AG04450 (cell line): ENCODE measurements around the gene RCAN2. TPM values are rescaled to one million over a fixed set of nuclear protein-coding genes. Genes with fewer than 3 reads are reported as not detected.

Experiments used
- CTCF ChIA-PET: fragments of 300-600, 350-600 bp; formaldehyde crosslinking; extraction: SDS; loops from one replicate; lab custom pipeline; 2022; ENCODE audit warnings: antibody characterized with exemption, inconsistent platforms; lab: Charles Lee
- POLR2A ChIA-PET: fragments of 350-600 bp; formaldehyde crosslinking; extraction: SDS; loops from one replicate; lab custom pipeline; 2021; ENCODE audit warnings: antibody characterized with exemption, inconsistent platforms; lab: Yijun Ruan, JAX
- DNase-seq: peaks from one replicate; pipeline ENCODE4 v3.0.0-alpha.2; 2011; ENCODE audit warnings: low read depth, low spot score
- H3K27ac ChIP-seq: one replicate; pipeline ENCODE4 v1.5.1; 2012; ENCODE audit warnings: low read depth, low read length, control low read depth
- H3K27me3 ChIP-seq: one replicate; pipeline ENCODE4 v1.6.0; 2012; ENCODE audit warnings: low read length; ENCODE audit not compliant: control insufficient read depth, insufficient read depth
- H3K4me3 ChIP-seq: 2 replicates; pipeline ENCODE4 v1.5.1; 2011; ENCODE audit warnings: mild to moderate bottlenecking, low read depth, low read length, control low read depth
- H3K9me3 ChIP-seq: 2 replicates; pipeline ENCODE4 v1.5.1; 2012; ENCODE audit warnings: low read length; ENCODE audit not compliant: control insufficient read depth, insufficient read depth
- polyA plus RNA-seq: library from polyadenylated mRNA; depleted of rRNA; stranded (reverse); fragments of >200 nt; gene quantifications from 2 replicates; pipeline ENCODE4 v1.2.3, GENCODE V29; 2011
- TF ChIP-seq, protein P1 (sequence below): IDR thresholded peaks from 2 replicates; pipeline ENCODE4 v1.5.1; 2011; ENCODE audit warnings: low read depth, low read length, control low read depth, inconsistent platforms

Gene RCAN2
- polyA plus RNA-seq, 1 experiment, result 0.11 TPM

DNA sequence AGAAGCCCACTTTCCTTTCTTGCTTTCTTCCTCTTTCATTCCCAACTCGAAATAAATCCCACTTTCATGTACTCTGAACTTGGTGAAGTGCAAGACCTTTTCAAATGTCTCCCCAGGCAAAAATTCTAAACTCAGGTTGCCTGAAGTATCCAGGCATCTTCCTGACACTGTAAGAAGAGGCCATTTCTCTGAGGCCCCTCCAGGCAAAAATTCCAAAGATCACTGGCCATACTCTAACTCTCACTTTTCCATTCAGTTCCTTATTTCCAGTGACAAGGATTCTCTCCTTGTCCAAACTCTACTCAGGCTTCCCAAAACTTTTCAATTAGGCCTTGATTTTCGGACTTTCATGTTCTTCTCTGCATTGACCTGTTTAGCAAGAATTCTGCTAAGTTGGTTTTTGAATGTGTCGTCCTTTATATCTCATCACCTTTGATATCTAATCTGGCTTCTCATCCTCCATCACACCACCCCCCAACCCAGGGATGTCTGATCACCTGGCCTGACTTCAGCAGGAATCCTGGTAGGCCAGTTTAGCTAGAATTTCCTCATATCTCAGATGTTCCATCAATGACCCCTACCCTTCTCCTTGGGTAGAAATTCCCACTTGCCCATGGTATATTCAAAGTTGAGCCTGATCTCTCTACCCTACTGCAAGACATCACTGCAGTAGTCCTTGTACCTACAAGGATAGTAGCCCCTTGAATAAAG is 124.9 kb downstream of the RCAN2 start:
- H3K4me3 ChIP-seq, result no peak overlapping the region
- POLR2A ChIA-PET, result no interaction called here
- H3K9me3 ChIP-seq, result no peaks in the 10 kb centered on the region
- DNase-seq, result no peak
- H3K27ac ChIP-seq, result no peak overlapping the region
- CTCF ChIA-PET, result no interaction called here
- TF ChIP-seq, protein P1, sequence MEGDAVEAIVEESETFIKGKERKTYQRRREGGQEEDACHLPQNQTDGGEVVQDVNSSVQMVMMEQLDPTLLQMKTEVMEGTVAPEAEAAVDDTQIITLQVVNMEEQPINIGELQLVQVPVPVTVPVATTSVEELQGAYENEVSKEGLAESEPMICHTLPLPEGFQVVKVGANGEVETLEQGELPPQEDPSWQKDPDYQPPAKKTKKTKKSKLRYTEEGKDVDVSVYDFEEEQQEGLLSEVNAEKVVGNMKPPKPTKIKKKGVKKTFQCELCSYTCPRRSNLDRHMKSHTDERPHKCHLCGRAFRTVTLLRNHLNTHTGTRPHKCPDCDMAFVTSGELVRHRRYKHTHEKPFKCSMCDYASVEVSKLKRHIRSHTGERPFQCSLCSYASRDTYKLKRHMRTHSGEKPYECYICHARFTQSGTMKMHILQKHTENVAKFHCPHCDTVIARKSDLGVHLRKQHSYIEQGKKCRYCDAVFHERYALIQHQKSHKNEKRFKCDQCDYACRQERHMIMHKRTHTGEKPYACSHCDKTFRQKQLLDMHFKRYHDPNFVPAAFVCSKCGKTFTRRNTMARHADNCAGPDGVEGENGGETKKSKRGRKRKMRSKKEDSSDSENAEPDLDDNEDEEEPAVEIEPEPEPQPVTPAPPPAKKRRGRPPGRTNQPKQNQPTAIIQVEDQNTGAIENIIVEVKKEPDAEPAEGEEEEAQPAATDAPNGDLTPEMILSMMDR, result no peak
- no peaks in the 10 kb centered on the region for H3K27me3 ChIP-seq

DNA sequence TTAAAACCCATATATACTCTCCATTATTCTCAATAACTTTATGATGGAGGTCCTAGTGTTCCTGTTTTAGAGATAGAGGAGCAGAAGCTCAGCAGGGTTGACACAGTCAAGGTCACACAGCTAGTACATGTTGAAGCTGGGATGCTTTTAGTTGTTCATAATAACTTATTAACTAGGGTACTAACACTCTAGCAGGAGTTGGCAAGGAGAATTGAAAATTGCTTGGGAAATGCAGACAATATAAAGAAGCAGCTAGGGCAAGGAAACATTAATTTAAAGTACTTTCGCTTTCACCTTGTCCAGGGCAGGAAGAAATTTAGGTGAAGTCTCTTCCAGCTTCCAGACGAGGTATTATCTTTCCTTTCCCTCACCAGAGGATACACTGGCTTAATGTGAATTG is 133.7 kb downstream of the RCAN2 start:
- TF ChIP-seq, protein P1, result no peak
- Histone ChIP-seq H3K9me3 (no peaks in the 10 kb centered on the region), H3K4me3 (no peak overlapping the region), H3K27ac (no peak overlapping the region), H3K27me3 (no peaks in the 10 kb centered on the region)
- no peak for DNase-seq
- ChIA-PET CTCF (no interaction called here), POLR2A (no interaction called here)

DNA sequence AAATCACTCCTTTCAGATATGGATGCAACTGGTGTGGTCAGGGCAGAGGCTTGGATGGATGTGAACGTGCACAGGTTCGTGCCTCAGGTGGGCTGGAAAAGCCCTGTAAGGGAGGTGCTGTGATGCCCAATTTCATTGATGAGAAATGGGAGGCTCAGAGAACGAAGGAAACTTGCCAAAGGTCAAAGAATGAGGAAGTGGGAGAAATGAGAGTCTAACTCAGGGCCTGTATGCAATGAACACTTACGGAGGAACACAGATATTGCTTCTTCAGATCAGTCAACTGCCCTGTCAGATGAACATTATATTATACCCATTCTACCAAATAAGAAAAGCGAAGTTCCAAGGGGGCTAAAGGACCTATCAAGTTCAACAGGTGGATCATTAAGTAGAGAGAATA is 134.7 kb downstream of the RCAN2 start:
- TF ChIP-seq, protein P1, result no peak
- DNase-seq, result no peak
- no peak overlapping the region for H3K4me3 ChIP-seq
- ChIA-PET POLR2A (no interaction called here), CTCF (no interaction called here)
- H3K27me3 ChIP-seq, result no peaks in the 10 kb centered on the region
- H3K9me3 ChIP-seq, result no peaks in the 10 kb centered on the region
- H3K27ac ChIP-seq, result no peak overlapping the region

DNA sequence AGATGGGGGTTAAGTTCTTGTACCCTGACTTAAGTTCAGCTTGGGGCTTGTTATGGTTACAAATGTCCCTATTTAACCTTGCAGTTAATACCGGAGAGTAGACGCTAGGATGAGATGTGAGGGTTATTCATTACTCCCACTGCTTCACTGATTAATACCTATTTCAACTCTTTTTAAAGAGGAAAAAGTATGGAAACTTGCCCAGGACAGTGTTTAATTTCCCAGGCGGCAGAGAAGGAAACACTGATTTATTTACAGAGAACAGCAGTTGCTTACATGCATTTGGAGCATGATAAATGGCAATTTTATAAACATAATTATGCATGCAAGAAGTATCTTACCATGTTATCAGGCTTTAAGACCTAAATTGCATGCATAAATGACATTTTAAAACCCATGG is 137.7 kb downstream of the RCAN2 start:
- DNase-seq, result no peak
- ChIA-PET POLR2A (no interaction called here), CTCF (no interaction called here)
- no peak overlapping the region for H3K27ac ChIP-seq
- H3K4me3 ChIP-seq, result no peak overlapping the region
- no peaks in the 10 kb centered on the region for H3K27me3 ChIP-seq
- TF ChIP-seq, protein P1, result no peak
- H3K9me3 ChIP-seq, result no peaks in the 10 kb centered on the region

DNA sequence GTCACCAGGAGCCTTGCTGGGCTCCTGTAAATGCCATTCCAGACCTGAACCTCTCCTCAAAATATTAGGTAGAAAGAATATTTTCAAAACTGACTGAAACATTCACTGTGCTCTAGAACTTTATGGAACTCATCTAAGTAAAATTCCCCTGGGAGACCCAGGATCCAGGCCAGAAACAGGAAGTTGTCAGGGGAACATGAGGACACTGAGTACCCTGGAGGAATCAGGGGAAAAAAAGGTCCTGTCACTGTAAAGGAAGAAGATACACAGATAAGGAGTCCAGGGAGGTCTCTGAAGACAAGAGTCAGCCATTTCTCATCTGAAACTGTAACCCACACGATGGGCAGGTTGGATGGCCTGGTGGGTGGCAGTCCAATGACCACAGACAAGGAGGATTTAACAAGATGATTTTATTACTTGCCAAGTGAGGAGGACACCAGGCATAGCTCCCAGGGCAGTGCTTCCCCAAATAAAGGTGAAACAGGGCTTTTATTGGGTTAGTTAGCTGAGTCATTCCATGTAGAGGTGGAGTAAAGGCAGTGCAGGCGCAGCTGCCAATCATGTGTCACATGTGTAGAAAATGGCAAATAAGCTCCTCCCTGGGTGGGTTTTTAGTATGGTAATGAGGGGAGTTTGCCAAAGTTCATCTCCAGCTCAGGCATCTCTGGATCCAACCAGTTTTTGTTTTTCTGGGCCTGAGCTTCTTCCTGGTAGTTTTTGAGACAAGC is 138.5 kb downstream of the RCAN2 start:
- TF ChIP-seq, protein P1, result no peak
- ChIA-PET POLR2A (no interaction called here), CTCF (no interaction called here)
- Histone ChIP-seq H3K27ac (no peak overlapping the region), H3K4me3 (no peak overlapping the region), H3K27me3 (no peaks in the 10 kb centered on the region), H3K9me3 (no peaks in the 10 kb centered on the region)
- no peak for DNase-seq
